Activated CD4-positive, alpha-beta T cell treated with anti-CD3 and anti-CD28 coated beads, Interleukin-2, Interleukin-6, amounts not matched to agents 100 ng/mL and 50 ng/mL, durations not matched to agents 16 hours and 8 hours (primary cell): ENCODE results near the gene PLPPR4.
A peak's percentile ranks its signal among the peaks of the same experiment; 100 is the strongest.
"Not testable (repeated sequence)": the region's sequence is repeated elsewhere in the genome, so short reads cannot be mapped to it uniquely, and the experiment has no call there.

ENCODE experiments used
- DNase-seq: peaks from one replicate; pipeline ENCODE4 v3.0.0-alpha.2; 2020

The PLPPR4 gene

GRCh38 chr1:99264201-99265021, at the start of gene PLPPR4:
Gene PLPPR4 (plus strand): TSS chr1:99264492. CDS start chr1:99264594, 102 bp downstream.
- DNase-seq: peak; percentile 4

GRCh38 chr1:99216956-99217355, 47.3 kb upstream of the PLPPR4 start:
- DNase-seq: no peak

GRCh38 chr1:99217599-99217998, 46.7 kb upstream of the PLPPR4 start:
- no peak for DNase-seq

GRCh38 chr1:99218572-99218971, 45.7 kb upstream of the PLPPR4 start:
- no peak for DNase-seq

- DNase-seq: no peak
These were observed 45.3 kb upstream of the PLPPR4 start for GRCh38 chr1:99218999-99219398.

- no peak for DNase-seq
These were observed 37.0 kb upstream of the PLPPR4 start for GRCh38 chr1:99227056-99227897.

GRCh38 chr1:99228153-99228552, 36.1 kb upstream of the PLPPR4 start:
- no peak for DNase-seq

GRCh38 chr1:99229122-99229521, 35.2 kb upstream of the PLPPR4 start:
- no peak for DNase-seq

GRCh38 chr1:99230695-99231094, 33.6 kb upstream of the PLPPR4 start:
- DNase-seq: no peak

GRCh38 chr1:99232172-99232571, 32.1 kb upstream of the PLPPR4 start:
- no peak for DNase-seq

- no peak for DNase-seq
These were observed 30.8 kb upstream of the PLPPR4 start for GRCh38 chr1:99233446-99233845.

- no peak for DNase-seq
These were observed 27.5 kb upstream of the PLPPR4 start for GRCh38 chr1:99236756-99237155.

- no peak for DNase-seq
These were observed 24.6 kb upstream of the PLPPR4 start for GRCh38 chr1:99239690-99240089.

- no peak for DNase-seq
These were observed 23.7 kb upstream of the PLPPR4 start for GRCh38 chr1:99240621-99241020.

- DNase-seq: no peak
These were observed 18.1 kb upstream of the PLPPR4 start for GRCh38 chr1:99246152-99246551.

GRCh38 chr1:99247199-99247598, 17.1 kb upstream of the PLPPR4 start:
- DNase-seq: no peak

- DNase-seq: no peak
These were observed 13.6 kb upstream of the PLPPR4 start for GRCh38 chr1:99250728-99251127.

GRCh38 chr1:99251308-99251707, 13.0 kb upstream of the PLPPR4 start:
- no peak for DNase-seq

GRCh38 chr1:99252630-99253029, 11.7 kb upstream of the PLPPR4 start:
- DNase-seq: no peak

- DNase-seq: not testable (repeated sequence)
These were observed 3.9 kb upstream of the PLPPR4 start for GRCh38 chr1:99260402-99260801.

- DNase-seq: no peak
These were observed 832 bp downstream of the PLPPR4 start for GRCh38 chr1:99265124-99265523.

- DNase-seq: no peak
These were observed 2.4 kb downstream of the PLPPR4 start for GRCh38 chr1:99266726-99267125.

- DNase-seq: no peak
These were observed 3.7 kb downstream of the PLPPR4 start for GRCh38 chr1:99268021-99268420.

- no peak for DNase-seq
These were observed 5.0 kb downstream of the PLPPR4 start for GRCh38 chr1:99269321-99269720.
